NCI-H2196 treated with DMSO at 0.1 percent for 48 hours (cell line): ENCODE measurements around the gene GAK.
"Not testable (repeated sequence)": the region's sequence is repeated elsewhere in the genome, so short reads cannot be mapped to it uniquely, and the experiment has no call there.

Source experiments
- DNase-seq: peaks from one replicate; lab custom pipeline; 2025; ENCODE audit not compliant: unreplicated experiment; lab: John Stamatoyannopoulos, UW

GAK gene

GRCh38 chr4:931960-932712 is at the start of gene GAK, which contains the start of gene TMEM175:
TSS of gene GAK (minus strand) at chr4:932316. CDS start at chr4:932187, 129 bp downstream.
TSS of gene TMEM175 (plus strand) at chr4:932460. CDS start at chr4:947740, 15,280 bp downstream.
- DNase-seq = peak; percentile 84

- no peak for DNase-seq
These were observed 47.0 kb upstream of the GAK start for GRCh38 chr4:978957-979701.

- not testable (repeated sequence) for DNase-seq
These were observed 43.9 kb upstream of the GAK start for GRCh38 chr4:976016-976415.

- no peak for DNase-seq
These were observed 42.6 kb upstream of the GAK start for GRCh38 chr4:974668-975067.

- DNase-seq = peak; percentile 23
These were observed 41.6 kb upstream of the GAK start, which contains the start of gene DGKQ for GRCh38 chr4:973431-974397. TSS of gene DGKQ (minus strand) at chr4:973569. CDS start at chr4:973482, 87 bp downstream.

- no peak for DNase-seq
These were observed 40.7 kb upstream of the GAK start for GRCh38 chr4:972651-973424.

- DNase-seq = no peak
These were observed 39.8 kb upstream of the GAK start for GRCh38 chr4:971666-972500.

GRCh38 chr4:970854-971520 is 38.9 kb upstream of the GAK start:
- no peak for DNase-seq

GRCh38 chr4:970046-970745 is 38.1 kb upstream of the GAK start:
- DNase-seq = no peak

GRCh38 chr4:968621-969394 is 36.7 kb upstream of the GAK start:
- DNase-seq = no peak

GRCh38 chr4:968221-968620 is 36.1 kb upstream of the GAK start:
- DNase-seq = no peak

GRCh38 chr4:967113-968104 is 35.3 kb upstream of the GAK start:
- DNase-seq = no peak

- no peak for DNase-seq
These were observed 34.4 kb upstream of the GAK start for GRCh38 chr4:966266-967112.

GRCh38 chr4:965766-966134 is 33.6 kb upstream of the GAK start:
- DNase-seq = no peak

GRCh38 chr4:965048-965765 is 33.1 kb upstream of the GAK start:
- DNase-seq = no peak
